ENCODE results near the gene IQUB. TPM values are rescaled to one million over a fixed set of nuclear protein-coding genes. Genes with fewer than 3 reads are reported as not detected.

Gene IQUB
- under 1 TPM in 2 of 3 donors, not detected in 1; 0.26 to 0.41 TPM for total RNA-seq
- long read RNA-seq, donor 1 = 0 reads
- long read RNA-seq, donor 2, partial matches to known transcripts = 0 of 1 reads
- long read RNA-seq, donor 2, other reads (novel, unspliced or antisense) = 1 of 1 reads

DNA sequence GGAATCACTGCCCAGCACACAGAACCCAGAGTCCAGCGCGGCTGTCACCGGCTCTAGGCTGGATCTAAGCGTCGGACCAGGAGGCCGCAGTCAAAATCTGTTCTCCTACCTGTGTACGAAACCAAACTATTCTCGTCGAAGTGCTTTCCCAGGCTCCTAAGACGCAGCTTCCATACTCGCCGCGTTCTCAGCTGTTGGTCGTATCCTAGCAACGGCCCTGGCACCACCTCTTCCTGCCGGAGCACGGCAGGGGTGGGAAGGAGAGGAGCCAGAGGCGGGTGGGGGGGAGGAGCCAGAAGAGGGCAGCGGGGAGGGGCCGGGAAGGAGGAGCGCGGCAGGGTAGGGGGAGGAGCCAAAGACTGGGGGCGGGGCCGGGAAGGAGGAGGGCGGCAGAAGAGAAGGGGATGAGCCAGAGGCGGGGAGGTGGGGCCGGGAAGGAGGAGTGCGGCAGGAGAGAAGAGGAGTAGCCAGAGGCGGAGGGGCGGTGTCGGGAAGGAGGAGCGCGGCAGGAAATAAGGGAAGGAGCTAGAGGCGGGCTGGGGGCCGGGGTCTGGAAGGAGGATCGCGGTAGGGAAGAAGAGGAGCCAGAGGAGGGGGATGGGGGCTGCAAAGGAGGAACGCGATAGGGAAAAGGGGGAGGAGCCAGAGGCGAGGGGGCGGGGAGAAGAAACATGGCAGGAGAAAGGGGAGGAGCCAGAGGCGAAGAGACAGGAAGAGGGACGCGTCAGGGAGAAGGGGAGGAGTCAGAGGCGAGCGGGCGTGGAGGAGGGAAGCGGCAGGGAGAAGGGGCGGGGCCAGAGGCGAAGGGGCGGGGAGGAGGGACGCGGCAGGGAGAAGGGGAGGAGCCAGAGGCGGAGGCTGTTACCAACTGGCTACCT, at the start of gene IQUB:
Gene IQUB (minus strand): TSS at position 213 of the 878 bp plus-strand sequence. CDS start 22,255 bp downstream, outside the sequence.
- intact Hi-C loops (cut with DNase I, micrococcal nuclease) = loop anchor here in 1 of 2 donors (5.0 kb wide), 1 partner anchor 42 kb away; no protein-coding TSS in a partner anchor

DNA sequence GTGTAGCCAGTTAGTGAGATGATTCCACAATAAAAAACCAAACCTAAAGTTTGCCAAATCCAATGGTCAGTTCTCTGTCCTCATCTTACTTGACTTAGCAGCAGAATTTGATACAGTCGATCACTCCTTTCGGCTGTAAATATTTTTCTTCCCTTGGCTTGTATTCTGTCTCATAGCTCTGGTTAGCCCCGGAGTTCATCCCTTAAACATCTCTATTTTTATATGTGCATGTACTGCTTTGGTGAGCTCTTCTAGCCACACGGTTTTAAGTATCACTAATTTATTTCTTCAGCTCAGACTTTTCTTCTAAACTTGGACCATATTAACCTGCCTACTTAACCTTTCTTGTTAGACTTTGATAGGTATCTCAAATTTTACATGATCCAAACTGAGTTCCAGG, 49.4 kb upstream of the IQUB start:
- intact Hi-C loops (cut with DNase I, micrococcal nuclease) = no loop called here
- no peak overlapping the region for H3K4me3 ChIP-seq
- no peak for DNase-seq
- ATAC-seq = no peak
- no peaks in the 10 kb centered on the region for H3K9me3 ChIP-seq
- TF ChIP-seq, protein P1, sequence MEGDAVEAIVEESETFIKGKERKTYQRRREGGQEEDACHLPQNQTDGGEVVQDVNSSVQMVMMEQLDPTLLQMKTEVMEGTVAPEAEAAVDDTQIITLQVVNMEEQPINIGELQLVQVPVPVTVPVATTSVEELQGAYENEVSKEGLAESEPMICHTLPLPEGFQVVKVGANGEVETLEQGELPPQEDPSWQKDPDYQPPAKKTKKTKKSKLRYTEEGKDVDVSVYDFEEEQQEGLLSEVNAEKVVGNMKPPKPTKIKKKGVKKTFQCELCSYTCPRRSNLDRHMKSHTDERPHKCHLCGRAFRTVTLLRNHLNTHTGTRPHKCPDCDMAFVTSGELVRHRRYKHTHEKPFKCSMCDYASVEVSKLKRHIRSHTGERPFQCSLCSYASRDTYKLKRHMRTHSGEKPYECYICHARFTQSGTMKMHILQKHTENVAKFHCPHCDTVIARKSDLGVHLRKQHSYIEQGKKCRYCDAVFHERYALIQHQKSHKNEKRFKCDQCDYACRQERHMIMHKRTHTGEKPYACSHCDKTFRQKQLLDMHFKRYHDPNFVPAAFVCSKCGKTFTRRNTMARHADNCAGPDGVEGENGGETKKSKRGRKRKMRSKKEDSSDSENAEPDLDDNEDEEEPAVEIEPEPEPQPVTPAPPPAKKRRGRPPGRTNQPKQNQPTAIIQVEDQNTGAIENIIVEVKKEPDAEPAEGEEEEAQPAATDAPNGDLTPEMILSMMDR (IDR thresholded peaks at IDR 0.05) = no peak
- H3K4me1 ChIP-seq (ENCODE audit: low read depth) = no peaks in the 10 kb centered on the region
- H3K36me3 ChIP-seq (ENCODE audit: low read depth) = no peaks in the 10 kb centered on the region

More for the DNA sequence above, at the start of gene IQUB:
- no peaks in the 10 kb centered on the region for H3K9me3 ChIP-seq
- H3K4me1 ChIP-seq (ENCODE audit: low read depth) = peaks cover 12% of the 10 kb centered on the region
- H3K4me3 ChIP-seq = peak within 1 kb of the TSS; percentile 22
- peak; percentile 98 to 100 (median 99) for DNase-seq
- TF ChIP-seq, protein P1 (IDR thresholded peaks at IDR 0.05) = no peak
- no peaks in the 10 kb centered on the region for H3K36me3 ChIP-seq (ENCODE audit: low read depth)
- ATAC-seq = peak; percentile 96

DNA sequence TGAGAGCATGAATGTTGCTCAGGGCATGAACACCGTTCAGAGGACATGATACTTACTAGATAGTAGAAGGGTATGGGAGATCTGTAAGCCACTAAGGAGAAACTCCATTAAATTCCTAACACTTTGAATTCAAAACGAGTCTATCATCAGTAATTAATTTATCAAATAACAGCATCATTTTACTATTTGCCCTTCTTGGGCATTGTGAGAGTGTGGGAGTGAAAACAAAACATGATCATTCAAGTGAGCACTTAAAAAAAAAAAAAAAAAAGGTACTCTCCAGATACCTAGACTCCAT, 46.7 kb upstream of the IQUB start:
- intact Hi-C loops (cut with DNase I, micrococcal nuclease) = no loop called here
- Histone ChIP-seq H3K36me3 (ENCODE audit: low read depth) (no peaks in the 10 kb centered on the region), H3K4me3 (no peak overlapping the region), H3K4me1 (ENCODE audit: low read depth) (no peaks in the 10 kb centered on the region), H3K9me3 (no peaks in the 10 kb centered on the region)
- ATAC-seq (no peak), DNase-seq (no peak)
- TF ChIP-seq, protein P1 (IDR thresholded peaks at IDR 0.05) = no peak

DNA sequence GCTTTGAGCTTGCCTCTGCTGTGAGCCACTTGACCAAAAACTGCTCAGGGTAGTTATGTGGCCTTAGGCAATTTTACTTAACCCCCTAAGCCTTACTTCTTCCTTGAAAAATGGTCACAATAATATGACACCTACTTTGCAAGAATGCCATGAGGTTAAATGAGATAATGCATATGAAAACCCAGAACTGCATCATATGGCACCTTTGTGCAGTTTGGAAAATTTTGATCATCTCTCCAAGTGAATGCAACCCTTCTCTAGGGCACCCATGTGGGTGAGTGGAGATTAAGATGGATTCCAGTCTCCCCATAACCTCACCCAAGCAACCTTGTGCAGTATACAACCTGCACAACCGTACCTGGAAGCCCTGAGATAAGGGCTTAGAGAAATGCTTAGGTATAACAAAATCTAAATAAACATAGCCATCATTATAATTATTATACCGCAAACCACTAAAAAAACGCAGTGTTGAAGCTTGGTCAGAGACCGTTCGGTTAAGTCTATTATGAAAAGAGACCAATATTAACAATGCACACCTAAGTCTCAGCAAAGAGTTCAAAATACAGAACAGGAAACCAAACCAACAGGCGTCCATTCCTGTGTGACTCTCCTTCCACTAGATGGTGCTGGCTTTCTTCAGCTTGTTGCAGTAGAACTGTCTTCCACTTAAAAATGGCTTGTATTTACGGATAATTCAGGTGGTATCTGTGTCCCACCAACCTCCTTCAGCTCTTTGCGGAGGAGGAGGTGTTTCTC, 46.2 kb upstream of the IQUB start:
- Histone ChIP-seq H3K4me1 (ENCODE audit: low read depth) (no peaks in the 10 kb centered on the region), H3K9me3 (no peaks in the 10 kb centered on the region), H3K36me3 (ENCODE audit: low read depth) (no peaks in the 10 kb centered on the region), H3K4me3 (no peak overlapping the region)
- TF ChIP-seq, protein P1 (IDR thresholded peaks at IDR 0.05) = no peak
- DNase-seq = peak in 1 of 3 donors; percentile 38
- intact Hi-C loops (cut with DNase I, micrococcal nuclease) = no loop called here
- peak; percentile 56 for ATAC-seq

DNA sequence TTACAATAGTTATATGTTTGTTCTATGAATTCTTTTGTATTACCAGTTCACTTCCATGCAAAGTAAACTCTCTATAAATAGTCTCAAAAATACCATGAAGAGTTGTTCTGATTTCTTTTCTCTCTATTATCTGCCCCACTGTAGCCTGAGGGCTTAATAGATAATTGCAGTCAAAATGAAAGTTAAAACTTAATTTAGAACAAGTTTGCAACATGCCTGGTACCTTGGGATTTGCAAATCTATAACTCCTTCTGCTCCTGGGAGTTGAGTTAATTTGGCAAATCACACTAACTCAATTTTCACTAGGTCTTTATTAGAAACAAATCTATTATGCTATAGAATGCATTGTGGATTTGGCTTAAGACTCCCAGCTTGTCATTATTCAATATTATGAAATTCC, 45.0 kb upstream of the IQUB start:
- TF ChIP-seq, protein P1 (IDR thresholded peaks at IDR 0.05) = no peak
- intact Hi-C loops (cut with DNase I, micrococcal nuclease) = no loop called here
- ATAC-seq (no peak), DNase-seq (no peak)
- Histone ChIP-seq H3K4me3 (no peak overlapping the region), H3K36me3 (ENCODE audit: low read depth) (no peaks in the 10 kb centered on the region), H3K4me1 (ENCODE audit: low read depth) (no peaks in the 10 kb centered on the region), H3K9me3 (no peaks in the 10 kb centered on the region)

Measured in mucosa of descending colon (tissue), 3 donors.